OCI-LY1 (cell line): ENCODE measurements around the gene RFNG.

Experiments used
- CTCF ChIP-seq: fragments of 200-600 bp; sonication (generic), shearing (Covaris generic); IDR thresholded peaks from 2 replicates; pipeline ENCODE4 v1.5.1; 2017; ENCODE audit warnings: mild to moderate bottlenecking, antibody characterized with exemption, low read length, moderate library complexity, mixed read lengths
- EZH2 ChIP-seq: fragments of 200-600 bp; sonication (generic), shearing (Covaris generic); IDR thresholded peaks from 2 replicates; pipeline ENCODE4 v1.8.0; 2017; ENCODE audit warnings: borderline replicate concordance, mixed run types, mild to moderate bottlenecking, antibody characterized with exemption, low read length, moderate library complexity, mixed read lengths

- TF ChIP-seq CTCF (no peak), EZH2 (no peak)
These were observed 43.2 kb downstream of the RFNG start for GRCh38 chr17:82008258-82008940.
